Central memory CD8-positive, alpha-beta T cell (primary cell): ENCODE results near the gene SIRT6.
"Not testable (repeated sequence)": the region's sequence is repeated elsewhere in the genome, so short reads cannot be mapped to it uniquely, and the experiment has no call there.

Source experiments
- ATAC-seq: fragments of 150-1000 bp; cut with Tn5 transposase; replicated peaks from 2 replicates; pipeline ENCODE4 v1.10.0; 2022; ENCODE audit warnings: mild to moderate bottlenecking, moderate FRiP score, moderate number of reproducible peaks; ENCODE audit not compliant: poor library complexity, severe bottlenecking; ENCODE audit errors: extremely low read depth
- DNase-seq, 2 donors: peaks; one replicate each; pipeline ENCODE4 v3.0.0; 2021; ENCODE audit warnings: low spot score in 2 of 2
- H3K27ac Mint-ChIP-seq: one replicate; pipeline ENCODE4 v1.8.0; 2022; ENCODE audit warnings: low read depth, mild to moderate bottlenecking, moderate library complexity, mixed read lengths
- H3K27me3 Mint-ChIP-seq: one replicate; pipeline ENCODE4 v1.8.0; 2022; ENCODE audit warnings: mixed read lengths
- H3K36me3 Mint-ChIP-seq: one replicate; pipeline ENCODE4 v1.8.0; 2022; ENCODE audit warnings: mild to moderate bottlenecking, moderate library complexity, mixed read lengths; ENCODE audit not compliant: insufficient read depth
- H3K4me1 Mint-ChIP-seq: one replicate; pipeline ENCODE4 v1.8.0; 2022; ENCODE audit warnings: mixed read lengths
- H3K4me3 Mint-ChIP-seq: one replicate; pipeline ENCODE4 v1.8.0; 2022; ENCODE audit warnings: mild to moderate bottlenecking, moderate library complexity, mixed read lengths
- H3K9me3 Mint-ChIP-seq: one replicate; pipeline ENCODE4 v1.8.0; 2022; ENCODE audit warnings: mixed read lengths

Gene SIRT6

DNA sequence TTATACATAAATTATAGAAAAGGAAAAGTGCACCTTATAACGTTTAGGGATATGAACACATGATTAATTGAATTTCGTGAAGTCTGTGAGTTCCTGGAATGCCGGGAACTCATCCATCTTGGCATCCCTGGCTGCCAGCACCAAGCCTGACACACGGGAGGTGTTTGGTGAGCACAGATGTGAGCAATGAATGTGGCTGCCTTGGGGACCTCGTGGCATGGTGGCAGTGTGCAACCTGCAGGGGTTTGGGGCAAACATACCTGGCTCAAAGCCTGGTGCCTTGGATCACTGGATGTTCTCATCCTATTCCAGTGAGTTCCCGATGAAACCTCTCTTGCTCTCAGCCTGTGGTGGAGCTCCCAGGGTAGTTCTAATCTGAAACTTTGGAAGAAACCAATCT, 48.0 kb downstream of the SIRT6 start:
- no peak for DNase-seq
- Mint-ChIP-seq H3K36me3 (peaks cover 2% of the 10 kb centered on the region), H3K27me3 (peaks cover 8% of the 10 kb centered on the region), H3K4me3 (no peak overlapping the region), H3K27ac (no peak overlapping the region), H3K9me3 (no peaks in the 10 kb centered on the region), H3K4me1 (peaks cover under 1% of the 10 kb centered on the region)
- no peak for ATAC-seq

DNA sequence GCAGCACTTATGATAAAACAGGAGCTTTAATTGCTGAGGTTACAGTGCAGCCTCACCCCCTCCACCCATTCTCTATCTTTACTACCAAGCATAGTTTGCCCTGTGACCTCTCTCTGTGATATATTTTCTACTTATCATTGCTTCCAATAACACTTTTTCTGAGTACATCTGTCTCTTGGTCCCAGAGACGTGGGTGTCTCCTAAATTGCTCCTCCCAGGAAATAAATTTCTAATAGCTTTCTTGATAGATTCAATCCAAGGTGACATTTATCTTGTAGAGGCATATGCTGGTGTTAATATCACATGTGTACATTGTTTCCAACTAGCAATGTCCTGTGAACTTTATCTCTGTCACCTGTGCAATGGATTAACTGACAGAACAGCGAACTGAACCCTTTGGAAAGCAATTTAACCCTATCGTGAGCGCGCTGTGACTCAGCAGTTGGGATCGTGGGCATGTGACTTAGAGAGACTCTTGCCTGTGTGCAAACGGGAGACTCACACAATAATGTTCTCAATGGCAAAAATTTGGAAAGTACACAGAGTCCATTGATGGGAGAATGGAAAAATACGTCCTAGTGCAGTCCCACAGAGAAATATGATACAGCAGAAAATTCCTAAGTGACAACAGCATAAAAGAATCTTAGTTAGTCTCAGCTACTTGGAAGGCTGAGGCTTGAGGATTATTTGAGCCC, 51.5 kb downstream of the SIRT6 start:
- Mint-ChIP-seq H3K36me3 (no peaks in the 10 kb centered on the region), H3K4me1 (no peaks in the 10 kb centered on the region), H3K27me3 (peaks cover 8% of the 10 kb centered on the region), H3K4me3 (no peak overlapping the region), H3K9me3 (no peaks in the 10 kb centered on the region), H3K27ac (no peak overlapping the region)
- no peak for ATAC-seq
- no peak for DNase-seq

DNA sequence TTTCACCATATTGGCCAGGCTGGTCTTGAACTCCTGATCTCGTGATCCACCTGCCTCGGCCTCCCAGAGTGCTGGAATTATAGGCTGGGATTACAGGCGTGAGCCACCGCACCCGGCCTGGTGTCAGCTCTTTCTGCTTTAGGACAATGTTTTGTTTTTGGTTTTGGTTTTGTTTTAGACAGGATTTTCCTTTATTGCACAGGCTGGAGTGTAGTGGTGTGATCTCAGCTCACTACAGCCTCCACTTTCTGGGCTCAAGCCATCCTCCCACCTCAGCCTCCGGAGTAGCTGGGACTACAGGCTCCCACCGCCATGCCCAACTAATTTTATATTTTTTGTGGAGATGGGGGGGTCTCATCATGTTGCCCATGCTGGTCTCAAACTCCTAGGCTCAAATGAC, 53.3 kb downstream of the SIRT6 start:
- not testable (repeated sequence) for ATAC-seq, H3K9me3 Mint-ChIP-seq, DNase-seq, H3K36me3 Mint-ChIP-seq, H3K27me3 Mint-ChIP-seq, H3K4me3 Mint-ChIP-seq, H3K27ac Mint-ChIP-seq, H3K4me1 Mint-ChIP-seq

DNA sequence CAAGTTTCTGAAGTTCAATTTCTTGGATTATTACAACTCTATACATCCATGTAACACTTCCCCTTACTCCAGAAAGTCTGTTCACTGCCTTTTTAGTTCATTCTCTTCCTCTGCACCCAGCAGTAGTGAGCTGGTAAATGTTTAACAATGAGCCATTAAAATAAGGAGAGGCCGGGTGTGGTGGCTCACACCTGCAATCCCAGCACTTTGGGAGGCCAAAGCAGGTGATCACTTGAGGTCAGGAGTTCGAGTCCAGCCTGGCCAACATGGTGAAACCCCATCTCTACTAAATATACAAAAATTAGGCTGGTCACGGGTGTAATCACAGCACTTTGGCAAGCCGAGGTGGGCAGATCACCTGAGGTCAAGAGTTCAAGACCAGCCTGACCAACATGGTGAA, 55.0 kb downstream of the SIRT6 start:
- not testable (repeated sequence) for DNase-seq, H3K27me3 Mint-ChIP-seq, H3K4me3 Mint-ChIP-seq, H3K9me3 Mint-ChIP-seq, ATAC-seq, H3K27ac Mint-ChIP-seq
- H3K4me1 Mint-ChIP-seq: peaks cover 17% of the 10 kb centered on the region
- peaks cover 11% of the 10 kb centered on the region for H3K36me3 Mint-ChIP-seq

DNA sequence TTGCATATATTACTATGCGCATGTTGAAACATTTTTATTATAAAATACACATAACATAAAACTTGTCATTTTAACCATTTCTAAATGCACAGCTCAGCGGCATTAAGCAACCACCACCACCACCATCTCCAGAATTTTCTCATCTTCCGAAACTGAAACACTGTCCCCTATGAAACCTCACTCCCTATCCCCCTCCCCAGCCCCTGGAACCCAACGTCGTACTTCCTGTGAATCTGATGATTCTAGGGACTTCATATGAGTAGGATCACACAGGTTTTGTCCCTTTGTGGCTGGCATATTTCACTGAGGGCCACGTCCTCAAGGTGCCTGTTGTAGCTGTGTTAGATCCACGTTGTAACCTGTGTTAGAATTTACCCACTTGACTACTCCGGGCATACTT, 57.7 kb downstream of the SIRT6 start:
- ATAC-seq (no peak), DNase-seq (no peak)
- peaks cover 28% of the 10 kb centered on the region for H3K4me1 Mint-ChIP-seq
- H3K9me3 Mint-ChIP-seq: no peaks in the 10 kb centered on the region
- peak overlapping the region; percentile 98 for H3K27ac Mint-ChIP-seq
- no peaks in the 10 kb centered on the region for H3K27me3 Mint-ChIP-seq
- peak overlapping the region; percentile 91 for H3K4me3 Mint-ChIP-seq
- peaks cover 13% of the 10 kb centered on the region for H3K36me3 Mint-ChIP-seq
